BLaER1 (cell line): ENCODE measurements around the gene BOC.
"Not testable (repeated sequence)": the region's sequence is repeated elsewhere in the genome, so short reads cannot be mapped to it uniquely, and the experiment has no call there.

ENCODE experiments used
- H3K27ac ChIP-seq: shearing (Covaris generic); formaldehyde crosslinking; 2 replicates; pipeline ENCODE4 v1.8.1; 2022
- H3K27me3 ChIP-seq: shearing (Covaris generic); formaldehyde crosslinking; 2 replicates; pipeline ENCODE4 v1.8.1; 2022
- H3K36me3 ChIP-seq: shearing (Covaris generic); formaldehyde crosslinking; 2 replicates; pipeline ENCODE4 v1.8.1; 2022
- H3K4me1 ChIP-seq: shearing (Covaris generic); formaldehyde crosslinking; 2 replicates; pipeline ENCODE4 v1.8.1; 2022
- H3K4me2 ChIP-seq: shearing (Covaris generic); formaldehyde crosslinking; 2 replicates; pipeline ENCODE4 v1.8.1; 2022
- H3K4me3 ChIP-seq: shearing (Covaris generic); formaldehyde crosslinking; 2 replicates; pipeline ENCODE4 v1.8.1; 2022
- H3K9ac ChIP-seq: shearing (Covaris generic); formaldehyde crosslinking; 2 replicates; pipeline ENCODE4 v1.8.1; 2022
- H3K9me3 ChIP-seq: shearing (Covaris generic); formaldehyde crosslinking; 2 replicates; pipeline ENCODE4 v1.8.1; 2022
- H4K20me1 ChIP-seq: shearing (Covaris generic); formaldehyde crosslinking; 2 replicates; pipeline ENCODE4 v1.8.1; 2022
- Cebpa-rat ChIP-seq: shearing (Covaris generic); IDR thresholded peaks from 2 replicates; pipeline ENCODE4 v1.8.1; 2022

The BOC gene

DNA sequence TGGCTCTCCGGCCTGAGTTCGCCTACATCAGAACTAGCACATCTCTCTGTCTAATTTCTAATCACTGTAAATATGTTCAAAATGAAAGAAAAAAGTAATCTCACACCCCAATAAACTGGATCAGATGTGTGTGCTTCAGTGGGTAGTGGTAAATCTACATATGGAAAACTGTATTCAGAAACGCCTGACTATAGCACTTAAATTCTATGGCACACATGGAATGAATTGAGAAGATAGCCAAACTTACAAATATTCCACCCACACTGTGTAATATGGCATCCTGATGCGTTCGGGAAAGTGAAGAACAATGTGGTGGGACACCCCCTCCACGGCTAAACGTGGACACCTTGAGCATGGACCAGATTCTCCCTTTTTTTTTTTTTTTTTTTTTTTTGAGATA, 40.6 kb upstream of the BOC start:
- Histone ChIP-seq H3K9me3 (no peaks in the 10 kb centered on the region), H3K4me2 (no peak overlapping the region), H3K36me3 (no peaks in the 10 kb centered on the region), H3K27ac (no peak overlapping the region), H3K9ac (no peak overlapping the region), H3K4me3 (no peak overlapping the region), H3K4me1 (no peaks in the 10 kb centered on the region), H4K20me1 (no peaks in the 10 kb centered on the region), H3K27me3 (no peaks in the 10 kb centered on the region)
- TF ChIP-seq Cebpa-rat: no peak

DNA sequence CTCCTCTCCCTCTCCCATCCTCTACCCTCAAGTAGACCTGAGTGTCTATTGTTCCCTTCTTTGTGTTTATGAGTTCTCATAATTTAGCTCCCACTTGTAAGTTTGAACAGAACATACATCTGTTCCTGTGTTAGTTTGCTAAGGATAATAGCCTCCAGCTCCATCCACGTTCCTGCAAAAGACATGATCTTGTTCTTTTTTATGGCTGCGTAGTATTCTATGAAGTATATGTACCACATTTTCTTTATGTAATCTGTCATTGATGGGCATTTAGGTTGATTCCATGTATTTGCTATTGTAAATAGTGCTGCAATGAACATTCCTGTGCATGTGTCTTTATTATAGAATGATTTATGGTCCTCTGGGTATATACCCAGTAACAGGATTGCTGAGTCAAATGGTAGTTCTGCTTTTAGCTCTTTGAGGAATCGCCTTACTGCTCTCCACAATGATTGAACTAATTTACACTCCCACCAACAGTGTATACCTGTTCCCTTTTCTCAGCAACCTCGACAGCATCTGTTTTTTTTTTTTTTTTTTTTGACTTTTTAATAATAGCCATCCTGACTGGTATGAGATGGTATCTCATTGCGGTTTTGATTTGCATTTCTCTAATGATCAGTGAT, 39.6 kb upstream of the BOC start:
- not testable (repeated sequence) for H3K27ac ChIP-seq, H3K4me1 ChIP-seq

DNA sequence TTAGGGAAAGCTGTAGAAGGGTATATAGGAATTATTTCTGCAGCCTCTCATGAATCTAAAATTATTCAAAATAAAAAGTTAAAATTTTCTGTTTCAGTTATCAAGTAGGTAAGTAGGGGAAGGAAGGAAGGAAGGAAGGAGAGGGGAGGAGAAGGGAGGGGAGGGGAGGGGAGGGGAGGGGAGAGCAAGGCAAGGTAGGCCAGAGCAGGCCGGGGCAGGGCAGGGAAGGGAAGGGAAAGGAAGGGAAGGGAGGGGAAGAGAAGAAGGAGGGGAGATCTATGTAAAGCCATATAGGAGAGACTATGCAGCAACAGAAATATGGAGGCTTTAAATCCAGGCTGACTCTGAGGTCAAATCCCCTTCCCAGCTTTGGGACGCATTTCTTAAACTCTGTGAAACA, 38.3 kb upstream of the BOC start:
- no peak for TF ChIP-seq Cebpa-rat
- no peak overlapping the region for H3K9ac ChIP-seq
- H3K9me3 ChIP-seq: no peaks in the 10 kb centered on the region
- no peaks in the 10 kb centered on the region for H3K4me1 ChIP-seq
- H3K27me3 ChIP-seq: no peaks in the 10 kb centered on the region
- H3K27ac ChIP-seq: no peak overlapping the region
- H3K4me3 ChIP-seq: no peak overlapping the region
- no peaks in the 10 kb centered on the region for H3K36me3 ChIP-seq
- no peaks in the 10 kb centered on the region for H4K20me1 ChIP-seq
- H3K4me2 ChIP-seq: no peak overlapping the region

More for the DNA sequence above, 39.6 kb upstream of the BOC start:
- H3K4me3 ChIP-seq, H3K9me3 ChIP-seq, H3K27me3 ChIP-seq, H4K20me1 ChIP-seq, H3K36me3 ChIP-seq, H3K4me2 ChIP-seq, H3K9ac ChIP-seq: not testable (repeated sequence)

DNA sequence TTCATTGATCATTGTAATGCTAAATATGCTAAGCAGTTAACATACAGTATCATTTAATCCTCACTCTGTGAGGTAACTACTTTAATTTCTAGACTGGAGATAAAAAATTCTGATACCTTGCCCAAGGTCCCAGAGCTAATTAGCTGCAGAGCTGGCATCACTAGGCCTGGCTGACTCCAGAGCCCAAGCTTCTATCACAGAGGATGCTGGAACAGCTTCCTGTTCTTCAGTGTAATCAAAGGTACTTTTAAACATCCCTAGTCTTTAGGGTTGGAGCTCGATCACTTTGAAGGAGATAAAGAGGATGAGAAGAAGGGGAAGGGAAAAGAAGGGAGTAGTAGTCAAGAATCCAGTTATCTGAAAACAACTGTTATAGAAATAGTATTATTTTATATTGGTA, 37.1 kb upstream of the BOC start:
- no peak overlapping the region for H3K9ac ChIP-seq
- H3K4me1 ChIP-seq: no peaks in the 10 kb centered on the region
- no peaks in the 10 kb centered on the region for H4K20me1 ChIP-seq
- H3K4me3 ChIP-seq: no peak overlapping the region
- H3K9me3 ChIP-seq: no peaks in the 10 kb centered on the region
- no peak overlapping the region for H3K4me2 ChIP-seq
- H3K27ac ChIP-seq: no peak overlapping the region
- no peaks in the 10 kb centered on the region for H3K36me3 ChIP-seq
- H3K27me3 ChIP-seq: no peaks in the 10 kb centered on the region
- no peak for TF ChIP-seq Cebpa-rat

DNA sequence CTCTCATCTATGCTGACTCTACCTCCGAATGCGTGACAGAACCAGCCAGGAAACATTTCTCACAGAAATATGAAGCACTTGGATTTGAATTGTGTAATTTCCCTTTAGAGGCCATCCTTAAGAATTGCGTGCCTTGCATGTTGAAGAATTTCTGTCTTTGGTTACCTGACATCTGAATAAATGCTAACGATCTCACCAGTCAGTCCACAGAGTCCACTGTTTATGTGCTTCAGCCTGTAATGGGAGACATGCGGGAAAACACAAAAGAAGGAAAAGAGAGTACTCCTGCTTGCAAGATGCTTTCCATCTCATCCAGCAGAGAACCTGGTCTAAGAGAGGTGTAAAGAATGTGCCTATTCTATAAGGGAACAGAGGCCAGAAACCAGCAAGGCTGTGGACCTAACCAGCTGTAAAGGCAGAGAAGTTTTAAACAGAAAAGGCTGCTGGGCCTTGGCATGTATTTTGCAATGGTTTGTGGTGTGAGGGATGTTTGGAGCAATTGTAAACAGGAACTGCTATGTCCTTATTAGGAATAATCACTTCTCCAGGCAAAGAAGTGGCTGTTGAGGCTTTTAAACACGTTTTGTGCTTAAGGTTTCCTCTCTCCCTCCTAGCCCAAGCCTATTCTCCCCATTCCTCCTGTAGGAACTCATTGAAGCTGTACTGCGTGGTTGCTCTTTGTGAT, 36.4 kb upstream of the BOC start:
- Histone ChIP-seq H3K4me3 (no peak overlapping the region), H3K27me3 (no peaks in the 10 kb centered on the region), H3K27ac (no peak overlapping the region)

DNA sequence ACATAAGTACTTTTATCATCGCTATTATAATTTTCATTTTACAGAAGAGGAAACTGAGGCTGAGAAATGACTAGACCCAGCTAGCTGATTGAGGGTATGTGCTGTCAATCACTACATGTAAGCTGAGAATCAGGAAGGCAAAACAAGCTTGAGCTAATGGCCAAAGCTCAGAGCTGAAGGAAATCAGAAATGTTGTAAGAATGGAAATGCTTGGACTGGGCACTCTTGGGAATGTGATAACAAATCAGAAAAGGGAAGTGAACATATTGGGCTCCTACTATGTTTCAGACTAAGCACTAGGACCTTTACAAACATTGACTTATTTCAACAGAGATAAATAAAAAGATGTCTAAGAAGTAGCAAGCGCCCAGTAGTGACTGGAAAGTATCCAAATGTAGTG, 33.8 kb upstream of the BOC start:
- no peak overlapping the region for H3K4me3 ChIP-seq
- H3K36me3 ChIP-seq: no peaks in the 10 kb centered on the region
- H3K9me3 ChIP-seq: no peaks in the 10 kb centered on the region
- H3K27ac ChIP-seq: no peak overlapping the region
- no peak overlapping the region for H3K4me2 ChIP-seq
- H3K9ac ChIP-seq: no peak overlapping the region
- no peaks in the 10 kb centered on the region for H3K4me1 ChIP-seq
- TF ChIP-seq Cebpa-rat: no peak
- no peaks in the 10 kb centered on the region for H3K27me3 ChIP-seq
- no peaks in the 10 kb centered on the region for H4K20me1 ChIP-seq

More for the DNA sequence above, 36.4 kb upstream of the BOC start:
- H3K4me1 ChIP-seq: no peaks in the 10 kb centered on the region
- no peak for TF ChIP-seq Cebpa-rat
- H3K9ac ChIP-seq: no peak overlapping the region
- no peaks in the 10 kb centered on the region for H4K20me1 ChIP-seq
- no peaks in the 10 kb centered on the region for H3K9me3 ChIP-seq
- no peak overlapping the region for H3K4me2 ChIP-seq
- no peaks in the 10 kb centered on the region for H3K36me3 ChIP-seq

DNA sequence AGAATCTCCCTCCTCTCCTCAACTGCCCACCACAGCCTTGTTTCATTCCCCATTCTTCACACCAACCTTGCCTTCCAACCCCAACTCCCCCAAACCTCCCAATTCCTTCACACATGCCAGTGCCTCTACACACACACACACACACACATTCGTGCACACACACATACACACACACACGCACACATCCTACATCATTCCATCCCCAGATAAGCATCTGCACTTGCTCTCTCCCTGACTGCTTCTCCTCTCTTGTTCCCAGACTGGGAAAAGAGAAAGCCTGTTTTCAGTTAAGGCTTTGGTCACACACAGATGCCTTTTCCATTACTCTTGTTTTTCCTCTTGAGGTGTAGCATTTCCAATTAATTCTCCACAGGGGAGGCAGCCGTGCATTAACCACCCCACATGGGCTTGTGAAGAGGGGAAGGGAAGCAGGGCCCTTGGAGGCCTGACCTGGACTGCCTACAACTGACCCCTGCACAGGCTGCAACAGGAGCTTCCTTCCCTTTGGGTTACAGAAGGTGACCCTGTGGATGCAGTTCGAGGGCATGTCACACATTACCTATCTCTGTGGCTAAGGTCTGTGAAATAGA, 32.0 kb upstream of the BOC start:
- Histone ChIP-seq H3K4me1 (no peaks in the 10 kb centered on the region), H3K4me3 (no peak overlapping the region), H3K27me3 (no peaks in the 10 kb centered on the region), H3K36me3 (no peaks in the 10 kb centered on the region), H4K20me1 (no peaks in the 10 kb centered on the region), H3K9me3 (no peaks in the 10 kb centered on the region), H3K9ac (no peak overlapping the region), H3K27ac (no peak overlapping the region), H3K4me2 (no peak overlapping the region)
- TF ChIP-seq Cebpa-rat: no peak

DNA sequence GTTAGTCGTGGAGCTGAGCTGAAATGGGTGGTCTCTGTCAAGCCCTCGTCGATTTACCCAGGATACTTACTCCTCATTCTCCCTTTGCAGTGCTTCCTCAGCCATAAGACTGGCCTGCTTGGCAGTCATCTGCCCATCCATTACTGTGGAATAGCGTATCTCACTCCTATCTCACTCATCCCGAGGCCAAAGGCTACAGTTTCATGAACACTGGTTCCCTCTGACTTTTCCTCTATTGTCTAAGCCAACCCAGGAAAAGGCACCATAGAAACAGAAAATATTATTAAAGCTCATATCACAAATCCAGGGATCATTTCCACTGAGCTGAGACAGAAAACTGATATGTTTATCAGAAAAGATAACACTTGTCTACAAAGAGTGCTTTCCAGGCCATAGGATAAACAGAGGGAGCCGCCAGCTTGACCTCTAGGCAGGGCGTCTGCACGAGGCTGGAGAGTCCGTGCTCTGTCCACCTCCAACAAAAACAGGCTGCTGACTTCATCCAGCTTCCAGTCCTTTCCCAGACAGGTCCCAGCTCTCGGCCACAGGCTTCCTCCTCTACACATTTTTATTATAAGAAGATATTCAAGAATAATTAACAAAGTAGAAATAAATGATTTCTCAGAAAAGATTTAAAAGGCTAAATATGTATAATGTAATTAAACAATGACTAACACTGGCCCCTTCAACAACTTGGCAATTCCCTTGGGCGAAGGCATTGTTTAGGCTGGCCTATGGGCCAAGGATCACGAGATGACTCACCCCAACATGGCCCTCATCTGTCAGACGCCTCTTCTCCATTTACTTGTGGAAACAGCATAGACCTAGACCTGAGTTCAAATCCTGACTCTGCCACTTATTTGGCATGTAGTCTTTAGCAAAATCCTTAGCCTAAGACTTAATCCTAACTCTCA, 27.4 kb upstream of the BOC start:
- Histone ChIP-seq H3K27me3 (no peaks in the 10 kb centered on the region), H4K20me1 (no peaks in the 10 kb centered on the region), H3K9ac (no peak overlapping the region), H3K4me2 (no peak overlapping the region), H3K4me3 (no peak overlapping the region), H3K27ac (no peak overlapping the region), H3K36me3 (no peaks in the 10 kb centered on the region), H3K4me1 (no peaks in the 10 kb centered on the region), H3K9me3 (peaks cover 15% of the 10 kb centered on the region)
- TF ChIP-seq Cebpa-rat: no peak

DNA sequence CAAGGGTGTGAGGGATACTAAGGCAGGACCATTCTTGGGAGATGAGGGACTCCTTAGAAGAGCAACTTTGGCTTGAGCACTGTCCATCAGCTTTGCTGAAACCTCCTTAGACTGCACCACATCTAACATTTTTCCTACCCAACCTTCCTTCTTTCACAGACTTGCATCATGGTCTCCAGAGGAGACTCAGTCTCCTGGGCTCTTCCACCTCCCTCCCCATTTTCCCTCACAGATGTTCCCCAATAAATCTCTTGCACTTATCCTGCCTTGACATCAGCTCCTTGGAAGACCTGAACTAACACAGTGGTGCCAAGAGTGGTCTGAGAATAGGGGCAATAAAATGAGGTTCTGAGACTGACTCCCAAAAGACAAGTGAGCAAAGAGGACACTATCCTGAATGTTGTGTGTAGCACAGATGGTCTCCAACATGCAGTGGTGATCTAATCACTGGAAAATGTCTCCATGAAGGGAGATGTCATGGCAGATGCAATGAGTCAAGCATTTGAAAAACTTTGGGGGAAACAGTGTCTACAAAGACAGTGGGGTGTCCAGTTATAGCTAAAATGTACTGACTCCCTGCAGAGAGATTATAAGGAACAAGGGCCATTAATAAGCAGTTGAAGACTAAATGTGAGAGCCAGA, 26.0 kb upstream of the BOC start:
- Histone ChIP-seq H3K27me3 (no peaks in the 10 kb centered on the region), H4K20me1 (no peaks in the 10 kb centered on the region), H3K9me3 (peaks cover 23% of the 10 kb centered on the region), H3K36me3 (no peaks in the 10 kb centered on the region), H3K27ac (no peak overlapping the region), H3K4me3 (no peak overlapping the region), H3K4me2 (no peak overlapping the region), H3K4me1 (no peaks in the 10 kb centered on the region), H3K9ac (no peak overlapping the region)
- TF ChIP-seq Cebpa-rat: no peak
